ENCODE data around the gene IGSF3. TPM values are rescaled to one million over a fixed set of nuclear protein-coding genes. Genes with fewer than 3 reads are reported as not detected.
"Not testable (repeated sequence)": the region's sequence is repeated elsewhere in the genome, so short reads cannot be mapped to it uniquely, and the experiment has no call there.

Gene IGSF3
- total RNA-seq, 1 experiment from 2014 or later, result 3.5 TPM

DNA sequence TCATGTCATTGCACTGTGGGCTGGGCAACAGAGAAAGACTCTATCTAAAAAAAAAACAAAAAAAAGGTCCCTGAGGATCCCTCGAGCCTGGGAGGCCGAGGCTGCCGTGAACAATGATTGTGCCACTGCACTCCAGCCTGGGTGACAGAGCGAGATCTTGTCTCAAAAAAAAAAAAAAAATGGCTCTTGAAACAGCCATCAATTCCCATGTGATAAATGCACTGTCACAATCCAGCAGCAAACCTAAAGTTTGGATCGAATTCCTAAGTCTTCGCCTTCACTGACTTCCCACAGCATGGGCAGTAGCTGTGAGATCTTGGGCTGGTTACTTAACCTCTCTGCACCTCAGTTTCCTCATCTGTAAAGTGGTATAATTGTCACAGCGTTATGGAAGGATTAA lies 43.5 kb downstream of the IGSF3 start:
- DNase-seq (ENCODE audit: unreplicated experiment), result no peak
- Mint-ChIP-seq H3K4me1 (ENCODE audit: insufficient read depth, unreplicated experiment) (peaks cover 7% of the 10 kb centered on the region), H3K27ac (ENCODE audit: low read depth, unreplicated experiment) (no peak overlapping the region), H3K36me3 (ENCODE audit: insufficient read depth, unreplicated experiment) (no peaks in the 10 kb centered on the region), H3K4me3 (ENCODE audit: unreplicated experiment) (no peak overlapping the region), H3K9me3 (ENCODE audit: unreplicated experiment) (no peaks in the 10 kb centered on the region), H3K27me3 (ENCODE audit: insufficient read depth, unreplicated experiment) (no peaks in the 10 kb centered on the region)
- intact Hi-C loops (cut with micrococcal nuclease), result no loop called here
- ChIA-PET CTCF (no interaction called here), POLR2A (no interaction called here)
- TF ChIP-seq, protein P1, sequence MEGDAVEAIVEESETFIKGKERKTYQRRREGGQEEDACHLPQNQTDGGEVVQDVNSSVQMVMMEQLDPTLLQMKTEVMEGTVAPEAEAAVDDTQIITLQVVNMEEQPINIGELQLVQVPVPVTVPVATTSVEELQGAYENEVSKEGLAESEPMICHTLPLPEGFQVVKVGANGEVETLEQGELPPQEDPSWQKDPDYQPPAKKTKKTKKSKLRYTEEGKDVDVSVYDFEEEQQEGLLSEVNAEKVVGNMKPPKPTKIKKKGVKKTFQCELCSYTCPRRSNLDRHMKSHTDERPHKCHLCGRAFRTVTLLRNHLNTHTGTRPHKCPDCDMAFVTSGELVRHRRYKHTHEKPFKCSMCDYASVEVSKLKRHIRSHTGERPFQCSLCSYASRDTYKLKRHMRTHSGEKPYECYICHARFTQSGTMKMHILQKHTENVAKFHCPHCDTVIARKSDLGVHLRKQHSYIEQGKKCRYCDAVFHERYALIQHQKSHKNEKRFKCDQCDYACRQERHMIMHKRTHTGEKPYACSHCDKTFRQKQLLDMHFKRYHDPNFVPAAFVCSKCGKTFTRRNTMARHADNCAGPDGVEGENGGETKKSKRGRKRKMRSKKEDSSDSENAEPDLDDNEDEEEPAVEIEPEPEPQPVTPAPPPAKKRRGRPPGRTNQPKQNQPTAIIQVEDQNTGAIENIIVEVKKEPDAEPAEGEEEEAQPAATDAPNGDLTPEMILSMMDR (IDR thresholded peaks at IDR 0.05; ENCODE audit: unreplicated experiment), result no peak
- BruUV-seq (replicated peaks), result no TSS peak

DNA sequence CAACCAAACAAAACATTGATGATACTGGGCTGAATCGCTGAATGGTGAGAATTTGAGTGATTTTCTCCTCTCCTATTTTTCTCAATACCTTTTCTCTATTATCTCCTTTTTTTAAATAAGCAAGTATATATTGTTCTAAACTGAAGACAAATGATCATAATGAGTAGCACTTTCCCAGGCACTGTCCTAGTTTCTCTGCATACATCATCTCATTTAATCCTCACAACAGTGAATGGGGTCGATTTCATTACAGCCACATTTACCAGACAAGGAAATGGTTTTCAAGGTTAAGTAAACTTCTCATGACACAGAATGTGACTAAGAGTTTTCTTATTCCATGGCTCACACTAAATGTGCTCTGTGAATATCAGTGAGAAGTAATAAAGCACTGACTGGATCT lies 45.0 kb downstream of the IGSF3 start:
- H3K4me1 Mint-ChIP-seq (ENCODE audit: insufficient read depth, unreplicated experiment); POLR2A ChIA-PET; H3K9me3 Mint-ChIP-seq (ENCODE audit: unreplicated experiment); H3K27me3 Mint-ChIP-seq (ENCODE audit: insufficient read depth, unreplicated experiment); CTCF ChIA-PET; H3K36me3 Mint-ChIP-seq (ENCODE audit: insufficient read depth, unreplicated experiment); H3K4me3 Mint-ChIP-seq (ENCODE audit: unreplicated experiment); DNase-seq (ENCODE audit: unreplicated experiment); H3K27ac Mint-ChIP-seq (ENCODE audit: low read depth, unreplicated experiment); intact Hi-C loops (cut with micrococcal nuclease); BruUV-seq (replicated peaks): not testable (repeated sequence)

DNA sequence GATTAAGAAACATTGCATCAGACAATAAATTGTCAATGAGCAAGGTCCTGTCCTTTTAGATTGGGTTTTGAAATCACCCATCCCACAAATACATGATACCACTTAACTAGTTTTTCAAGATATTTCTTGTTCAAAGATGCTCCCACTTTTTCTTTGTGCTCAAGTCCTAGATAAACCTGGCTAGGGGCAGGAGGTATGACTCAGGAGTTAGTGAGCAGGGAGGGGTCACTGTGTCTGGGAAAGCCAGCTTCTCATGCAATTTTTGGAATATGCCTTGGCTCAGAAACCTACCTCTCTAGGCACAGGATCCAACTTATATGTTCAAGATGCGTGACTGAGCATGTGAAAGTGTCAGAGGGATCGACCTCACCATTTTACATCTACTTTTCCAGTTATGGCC lies 45.8 kb downstream of the IGSF3 start:
- H3K27me3 Mint-ChIP-seq (ENCODE audit: insufficient read depth, unreplicated experiment); H3K9me3 Mint-ChIP-seq (ENCODE audit: unreplicated experiment); CTCF ChIA-PET; H3K4me1 Mint-ChIP-seq (ENCODE audit: insufficient read depth, unreplicated experiment); intact Hi-C loops (cut with micrococcal nuclease); H3K27ac Mint-ChIP-seq (ENCODE audit: low read depth, unreplicated experiment); H3K4me3 Mint-ChIP-seq (ENCODE audit: unreplicated experiment); BruUV-seq (replicated peaks); H3K36me3 Mint-ChIP-seq (ENCODE audit: insufficient read depth, unreplicated experiment); POLR2A ChIA-PET: not testable (repeated sequence)
- peak; percentile 63 for DNase-seq (ENCODE audit: unreplicated experiment)

DNA sequence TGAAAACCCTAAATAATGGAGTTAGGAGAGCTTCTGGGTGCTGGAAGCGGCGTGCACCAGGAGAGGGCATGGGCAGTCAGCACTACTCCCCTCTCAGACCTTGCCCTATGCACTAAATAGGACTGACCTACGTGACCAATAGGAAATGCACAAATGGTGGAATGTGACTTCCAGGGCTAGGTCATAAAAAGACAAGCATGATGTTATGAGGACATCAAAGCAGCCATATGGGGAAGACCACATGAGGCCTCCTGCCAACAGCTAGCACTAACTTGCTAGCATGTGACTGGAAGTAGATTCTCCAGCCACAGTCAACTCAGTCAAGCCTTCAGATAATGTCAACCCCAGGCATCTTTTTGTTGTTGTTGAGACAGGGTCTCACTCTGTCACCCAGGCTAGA lies 47.1 kb downstream of the IGSF3 start:
- POLR2A ChIA-PET; H3K36me3 Mint-ChIP-seq (ENCODE audit: insufficient read depth, unreplicated experiment); intact Hi-C loops (cut with micrococcal nuclease); BruUV-seq (replicated peaks); H3K9me3 Mint-ChIP-seq (ENCODE audit: unreplicated experiment); H3K4me3 Mint-ChIP-seq (ENCODE audit: unreplicated experiment); DNase-seq (ENCODE audit: unreplicated experiment); CTCF ChIA-PET; H3K27me3 Mint-ChIP-seq (ENCODE audit: insufficient read depth, unreplicated experiment); H3K4me1 Mint-ChIP-seq (ENCODE audit: insufficient read depth, unreplicated experiment); H3K27ac Mint-ChIP-seq (ENCODE audit: low read depth, unreplicated experiment): not testable (repeated sequence)

DNA sequence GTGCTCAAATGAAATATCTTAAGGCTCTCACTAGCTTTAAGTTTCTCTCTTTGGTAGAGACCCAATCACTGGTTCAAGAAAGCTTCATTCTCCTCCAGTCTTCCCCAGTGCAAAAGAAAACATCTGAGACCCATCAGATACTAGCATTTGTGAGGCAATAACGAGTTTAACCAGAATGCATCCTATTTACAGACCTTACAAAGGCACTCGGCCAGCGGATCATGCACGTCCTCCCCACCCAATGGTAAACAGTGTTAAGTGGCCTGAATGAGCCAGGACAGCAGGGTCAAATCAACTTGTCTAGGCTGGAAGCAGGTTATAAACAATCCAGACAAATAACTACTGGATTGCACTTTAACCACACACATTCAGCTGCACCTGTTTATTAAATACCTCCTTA lies 48.4 kb downstream of the IGSF3 start:
- H3K36me3 Mint-ChIP-seq (ENCODE audit: insufficient read depth, unreplicated experiment); CTCF ChIA-PET; DNase-seq (ENCODE audit: unreplicated experiment); H3K4me3 Mint-ChIP-seq (ENCODE audit: unreplicated experiment); intact Hi-C loops (cut with micrococcal nuclease); H3K27me3 Mint-ChIP-seq (ENCODE audit: insufficient read depth, unreplicated experiment); H3K27ac Mint-ChIP-seq (ENCODE audit: low read depth, unreplicated experiment); H3K9me3 Mint-ChIP-seq (ENCODE audit: unreplicated experiment); POLR2A ChIA-PET; H3K4me1 Mint-ChIP-seq (ENCODE audit: insufficient read depth, unreplicated experiment); BruUV-seq (replicated peaks): not testable (repeated sequence)

DNA sequence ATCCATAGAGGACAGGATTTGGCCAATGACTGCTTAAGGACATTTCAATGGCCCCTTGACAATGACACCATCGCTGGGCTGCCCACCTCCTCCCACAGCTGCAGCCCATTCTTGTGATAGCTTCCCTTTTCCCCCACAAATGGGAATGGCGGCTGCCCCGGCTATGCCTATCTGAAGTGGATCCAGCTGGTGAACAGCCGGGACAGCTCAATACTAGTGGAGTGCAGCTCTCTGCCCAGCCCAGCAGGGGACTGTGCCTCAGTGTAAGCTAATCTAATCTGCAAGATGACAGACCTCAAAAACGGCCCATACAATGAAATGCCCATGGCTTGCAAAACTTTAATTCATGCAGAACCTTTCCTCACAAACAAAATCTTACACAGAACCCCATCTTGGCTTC lies 49.7 kb downstream of the IGSF3 start:
- H3K4me3 Mint-ChIP-seq (ENCODE audit: unreplicated experiment); H3K9me3 Mint-ChIP-seq (ENCODE audit: unreplicated experiment); DNase-seq (ENCODE audit: unreplicated experiment); H3K27ac Mint-ChIP-seq (ENCODE audit: low read depth, unreplicated experiment); H3K36me3 Mint-ChIP-seq (ENCODE audit: insufficient read depth, unreplicated experiment); intact Hi-C loops (cut with micrococcal nuclease); BruUV-seq (replicated peaks); POLR2A ChIA-PET; CTCF ChIA-PET; H3K4me1 Mint-ChIP-seq (ENCODE audit: insufficient read depth, unreplicated experiment); H3K27me3 Mint-ChIP-seq (ENCODE audit: insufficient read depth, unreplicated experiment): not testable (repeated sequence)

DNA sequence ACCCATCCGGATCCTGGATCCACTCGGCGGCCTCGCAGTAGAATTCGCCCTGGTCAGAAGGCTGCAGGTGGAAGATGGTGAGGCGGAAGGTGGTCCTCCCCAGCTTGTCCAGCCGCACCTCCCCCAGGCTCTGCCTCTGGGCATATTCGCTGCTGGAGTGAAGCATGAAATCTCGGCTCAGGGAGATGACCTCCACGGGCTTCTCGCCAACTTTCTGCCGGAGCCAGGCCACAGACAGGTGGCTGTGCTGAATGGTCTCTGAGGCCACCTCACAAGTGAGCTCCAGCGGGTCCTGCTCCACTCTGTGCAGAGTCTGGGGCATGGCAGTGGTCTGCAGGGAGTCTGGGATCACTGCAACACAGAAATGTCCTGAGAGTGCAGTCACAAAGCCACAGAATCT lies 53.7 kb downstream of the IGSF3 start:
- H3K27ac Mint-ChIP-seq (ENCODE audit: low read depth, unreplicated experiment); H3K27me3 Mint-ChIP-seq (ENCODE audit: insufficient read depth, unreplicated experiment); BruUV-seq (replicated peaks); intact Hi-C loops (cut with micrococcal nuclease); H3K4me1 Mint-ChIP-seq (ENCODE audit: insufficient read depth, unreplicated experiment); H3K36me3 Mint-ChIP-seq (ENCODE audit: insufficient read depth, unreplicated experiment); DNase-seq (ENCODE audit: unreplicated experiment); POLR2A ChIA-PET; CTCF ChIA-PET; H3K9me3 Mint-ChIP-seq (ENCODE audit: unreplicated experiment); H3K4me3 Mint-ChIP-seq (ENCODE audit: unreplicated experiment): not testable (repeated sequence)

DNA sequence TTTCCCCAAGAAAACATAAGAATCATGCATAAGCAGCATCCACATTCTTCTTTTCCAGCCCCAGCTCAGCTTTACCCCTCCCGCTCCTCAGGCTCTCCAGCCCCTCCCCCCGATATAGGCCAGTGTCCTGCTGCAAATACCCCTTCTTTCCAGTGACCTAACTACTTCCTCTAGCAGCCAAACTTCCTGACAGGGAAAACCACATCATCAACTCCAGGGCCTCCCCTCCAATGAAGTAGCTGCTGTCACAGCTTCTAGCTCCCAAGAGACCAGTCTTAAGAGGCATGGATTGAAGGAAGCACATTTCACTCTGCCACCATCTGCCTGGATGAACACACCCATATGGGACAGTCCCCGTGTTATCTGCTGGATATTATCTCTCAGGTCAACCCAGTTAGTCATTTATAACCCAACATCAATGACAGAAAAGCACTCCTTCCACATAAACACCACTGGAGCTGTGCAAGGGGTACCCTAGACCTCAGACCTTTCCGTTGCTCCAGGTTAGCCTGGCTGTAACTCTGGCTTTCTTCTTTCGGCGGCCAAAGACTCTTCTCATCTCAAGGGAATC lies 57.6 kb downstream of the IGSF3 start:
- H3K36me3 Mint-ChIP-seq (ENCODE audit: insufficient read depth, unreplicated experiment); BruUV-seq (replicated peaks); POLR2A ChIA-PET; intact Hi-C loops (cut with micrococcal nuclease); H3K9me3 Mint-ChIP-seq (ENCODE audit: unreplicated experiment); H3K4me3 Mint-ChIP-seq (ENCODE audit: unreplicated experiment); H3K27me3 Mint-ChIP-seq (ENCODE audit: insufficient read depth, unreplicated experiment); H3K4me1 Mint-ChIP-seq (ENCODE audit: insufficient read depth, unreplicated experiment); DNase-seq (ENCODE audit: unreplicated experiment); H3K27ac Mint-ChIP-seq (ENCODE audit: low read depth, unreplicated experiment): not testable (repeated sequence)
- CTCF ChIA-PET, result interaction anchor here (2.0 kb wide), 1 partner anchor 14 kb away, joined by 5 read pairs; no protein-coding TSS in a partner anchor

DNA sequence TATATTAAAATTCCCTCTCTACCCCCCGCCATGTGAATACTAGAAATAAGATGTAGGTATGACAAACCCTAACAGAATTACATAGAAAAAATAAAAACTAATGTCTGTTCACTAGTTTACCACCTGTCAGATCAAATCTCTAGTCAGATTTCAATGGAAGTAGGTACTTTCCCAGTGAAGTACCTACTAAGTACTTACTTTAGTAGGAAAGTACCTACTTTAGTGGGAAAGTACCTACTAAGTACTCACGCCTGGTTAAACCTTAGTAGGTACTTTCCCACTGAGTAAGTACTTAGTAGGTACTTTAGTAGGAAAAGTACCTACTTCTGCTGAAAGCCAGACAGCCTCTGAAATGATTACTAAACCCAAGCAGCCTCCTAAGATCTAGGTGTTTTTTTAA lies 58.7 kb downstream of the IGSF3 start:
- H3K4me1 Mint-ChIP-seq (ENCODE audit: insufficient read depth, unreplicated experiment); DNase-seq (ENCODE audit: unreplicated experiment); H3K4me3 Mint-ChIP-seq (ENCODE audit: unreplicated experiment); BruUV-seq (replicated peaks); H3K36me3 Mint-ChIP-seq (ENCODE audit: insufficient read depth, unreplicated experiment); H3K27me3 Mint-ChIP-seq (ENCODE audit: insufficient read depth, unreplicated experiment); H3K27ac Mint-ChIP-seq (ENCODE audit: low read depth, unreplicated experiment); intact Hi-C loops (cut with micrococcal nuclease); H3K9me3 Mint-ChIP-seq (ENCODE audit: unreplicated experiment); POLR2A ChIA-PET: not testable (repeated sequence)
- CTCF ChIA-PET, result interaction anchor here (0.6 kb wide), 1 partner anchor 33 kb away, joined by 3 read pairs; no protein-coding TSS in a partner anchor

Data from MCF 10A (cell line).